DND-41 (cell line): ENCODE measurements around the gene TFF2.

Source experiments
- EZH2 ChIP-seq: IDR thresholded peaks from 3 replicates; pipeline ENCODE4 v1.6.1; 2012; ENCODE audit warnings: borderline replicate concordance, low read depth, mild to moderate bottlenecking, moderate library complexity, low read length, inconsistent platforms; ENCODE audit not compliant: severe bottlenecking
- TF ChIP-seq, protein P1 (sequence below): IDR thresholded peaks from 2 replicates; pipeline ENCODE4 v1.5.1; 2012; ENCODE audit warnings: borderline replicate concordance, low read length, moderate library complexity, mild to moderate bottlenecking; ENCODE audit not compliant: poor library complexity, severe bottlenecking; ENCODE audit errors: extremely low read depth

DNA sequence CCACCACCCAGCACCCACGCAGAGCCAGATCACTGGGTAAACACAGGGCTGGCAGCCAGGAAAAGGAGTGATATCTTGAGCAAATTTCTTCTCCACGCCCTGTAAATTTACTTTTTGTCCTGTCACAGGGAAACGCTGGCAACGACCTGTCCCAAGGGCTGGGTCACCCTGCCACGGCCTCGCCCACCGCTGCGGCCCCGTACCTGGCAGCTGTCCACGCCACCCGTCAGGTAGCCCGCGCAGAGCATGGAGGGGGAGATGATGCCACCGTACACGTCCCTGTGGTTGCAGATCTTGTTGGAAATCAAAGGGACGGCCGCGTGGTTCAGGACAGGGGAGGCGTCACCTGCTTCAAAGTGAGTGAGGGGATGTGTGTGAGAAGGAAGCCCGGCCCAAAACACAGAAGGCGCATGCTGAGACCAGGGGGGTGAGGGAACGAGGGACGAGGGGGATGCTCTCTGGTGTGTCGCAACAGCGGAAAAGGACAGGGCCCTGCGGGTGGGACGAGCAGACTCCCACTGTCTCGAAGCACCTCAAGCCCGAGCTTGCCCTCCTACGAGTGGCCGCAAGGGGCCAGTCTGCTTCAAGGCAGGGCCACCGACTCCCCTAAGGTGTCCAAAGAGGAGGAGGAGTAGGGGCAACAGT is 25.7 kb upstream of the TFF2 start:
- TF ChIP-seq, protein P1, sequence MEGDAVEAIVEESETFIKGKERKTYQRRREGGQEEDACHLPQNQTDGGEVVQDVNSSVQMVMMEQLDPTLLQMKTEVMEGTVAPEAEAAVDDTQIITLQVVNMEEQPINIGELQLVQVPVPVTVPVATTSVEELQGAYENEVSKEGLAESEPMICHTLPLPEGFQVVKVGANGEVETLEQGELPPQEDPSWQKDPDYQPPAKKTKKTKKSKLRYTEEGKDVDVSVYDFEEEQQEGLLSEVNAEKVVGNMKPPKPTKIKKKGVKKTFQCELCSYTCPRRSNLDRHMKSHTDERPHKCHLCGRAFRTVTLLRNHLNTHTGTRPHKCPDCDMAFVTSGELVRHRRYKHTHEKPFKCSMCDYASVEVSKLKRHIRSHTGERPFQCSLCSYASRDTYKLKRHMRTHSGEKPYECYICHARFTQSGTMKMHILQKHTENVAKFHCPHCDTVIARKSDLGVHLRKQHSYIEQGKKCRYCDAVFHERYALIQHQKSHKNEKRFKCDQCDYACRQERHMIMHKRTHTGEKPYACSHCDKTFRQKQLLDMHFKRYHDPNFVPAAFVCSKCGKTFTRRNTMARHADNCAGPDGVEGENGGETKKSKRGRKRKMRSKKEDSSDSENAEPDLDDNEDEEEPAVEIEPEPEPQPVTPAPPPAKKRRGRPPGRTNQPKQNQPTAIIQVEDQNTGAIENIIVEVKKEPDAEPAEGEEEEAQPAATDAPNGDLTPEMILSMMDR: no peak
- no peak for TF ChIP-seq EZH2
